Astrocyte of the cerebellum (primary cell): Measurements from ENCODE around the gene SHFL.

Source experiments
- DNase-seq: peaks from one replicate; pipeline ENCODE4 v3.0.0-alpha.2; 2011; ENCODE audit warnings: low read depth
- H3K4me3 ChIP-seq: 2 replicates; pipeline ENCODE4 v1.5.1; 2011; ENCODE audit warnings: mild to moderate bottlenecking, low read depth, low read length, moderate library complexity
- in situ Hi-C: cut with HindIII; loops from 2 replicates; pipeline ENCODE4 v1.10.0; 2017; ENCODE audit warnings: low sequenced_read_pairs
- TF ChIP-seq, protein P1 (sequence below): IDR thresholded peaks from 2 replicates; pipeline ENCODE4 v1.5.1; 2012; ENCODE audit warnings: low read length, low read depth, moderate library complexity, mild to moderate bottlenecking; ENCODE audit errors: missing control alignments

Gene SHFL

DNA sequence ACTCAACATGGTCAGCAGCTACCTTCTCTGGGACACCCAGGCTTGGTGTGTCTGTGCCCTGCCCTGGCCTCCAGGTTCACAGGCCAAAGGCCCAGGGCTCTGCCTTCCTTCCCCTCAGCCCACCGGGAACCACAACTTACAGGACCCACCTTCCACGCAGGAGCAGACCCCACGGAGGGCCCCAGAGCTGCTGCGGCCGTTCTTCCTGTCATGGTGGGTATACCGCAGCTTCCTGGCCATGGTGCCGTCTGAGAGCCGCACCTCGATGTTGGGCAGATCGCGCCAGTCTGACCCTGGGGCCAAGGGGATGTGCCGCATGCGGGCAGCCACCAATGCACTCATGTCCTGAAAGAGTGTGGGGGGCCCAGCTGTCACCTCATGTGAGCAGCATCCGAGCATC is 50.8 kb downstream of the SHFL start:
- TF ChIP-seq, protein P1, sequence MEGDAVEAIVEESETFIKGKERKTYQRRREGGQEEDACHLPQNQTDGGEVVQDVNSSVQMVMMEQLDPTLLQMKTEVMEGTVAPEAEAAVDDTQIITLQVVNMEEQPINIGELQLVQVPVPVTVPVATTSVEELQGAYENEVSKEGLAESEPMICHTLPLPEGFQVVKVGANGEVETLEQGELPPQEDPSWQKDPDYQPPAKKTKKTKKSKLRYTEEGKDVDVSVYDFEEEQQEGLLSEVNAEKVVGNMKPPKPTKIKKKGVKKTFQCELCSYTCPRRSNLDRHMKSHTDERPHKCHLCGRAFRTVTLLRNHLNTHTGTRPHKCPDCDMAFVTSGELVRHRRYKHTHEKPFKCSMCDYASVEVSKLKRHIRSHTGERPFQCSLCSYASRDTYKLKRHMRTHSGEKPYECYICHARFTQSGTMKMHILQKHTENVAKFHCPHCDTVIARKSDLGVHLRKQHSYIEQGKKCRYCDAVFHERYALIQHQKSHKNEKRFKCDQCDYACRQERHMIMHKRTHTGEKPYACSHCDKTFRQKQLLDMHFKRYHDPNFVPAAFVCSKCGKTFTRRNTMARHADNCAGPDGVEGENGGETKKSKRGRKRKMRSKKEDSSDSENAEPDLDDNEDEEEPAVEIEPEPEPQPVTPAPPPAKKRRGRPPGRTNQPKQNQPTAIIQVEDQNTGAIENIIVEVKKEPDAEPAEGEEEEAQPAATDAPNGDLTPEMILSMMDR: no peak
- in situ Hi-C loops: no loop called here
- DNase-seq: no peak
- no peak overlapping the region for H3K4me3 ChIP-seq

DNA sequence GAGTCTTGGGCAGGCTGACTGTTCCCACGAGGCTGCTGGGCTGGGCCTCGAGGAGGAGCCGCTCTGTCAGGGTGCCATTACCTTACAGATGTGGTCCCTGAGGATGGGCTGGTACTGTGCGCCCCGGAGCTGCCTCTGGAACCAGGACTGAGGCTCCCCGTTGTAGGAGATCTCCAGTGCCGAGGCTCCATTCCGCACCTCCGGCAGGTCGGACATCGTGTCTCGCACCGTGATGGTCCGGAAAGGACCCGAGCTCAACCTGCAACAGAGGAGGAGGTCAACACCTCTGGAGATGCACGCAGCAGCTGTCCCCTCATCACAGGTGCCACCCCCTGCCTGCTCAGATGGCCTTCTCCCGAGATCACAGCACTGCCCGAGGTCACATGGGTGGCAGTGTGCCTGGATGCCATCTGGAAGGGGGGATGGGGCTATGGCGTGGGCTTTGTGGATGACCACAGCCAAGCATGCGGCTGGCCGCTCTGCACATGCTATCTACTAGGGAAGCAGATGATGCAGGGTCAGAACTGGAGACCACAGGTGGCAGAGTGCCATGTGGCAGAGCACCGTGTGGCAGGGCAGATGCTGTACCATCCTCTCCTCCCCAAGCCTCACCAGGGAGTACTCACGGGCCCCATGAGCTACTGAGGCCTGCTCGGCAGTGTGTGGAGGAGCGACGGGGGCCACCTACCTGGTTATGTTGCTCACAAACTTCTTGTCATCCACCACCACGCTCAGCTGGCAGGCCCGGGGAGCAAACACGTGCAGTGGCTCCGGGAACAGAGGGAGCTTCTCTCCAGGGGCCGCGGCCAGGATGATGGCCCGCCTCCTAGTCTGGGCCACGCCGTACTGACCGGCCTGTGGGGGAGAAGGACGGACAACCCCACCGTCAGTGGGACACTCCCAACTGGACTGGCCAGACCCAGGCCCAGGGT is 51.9 kb downstream of the SHFL start:
- H3K4me3 ChIP-seq: no peak overlapping the region
- in situ Hi-C loops: no loop called here
- no peak for DNase-seq
- TF ChIP-seq, protein P1: no peak

DNA sequence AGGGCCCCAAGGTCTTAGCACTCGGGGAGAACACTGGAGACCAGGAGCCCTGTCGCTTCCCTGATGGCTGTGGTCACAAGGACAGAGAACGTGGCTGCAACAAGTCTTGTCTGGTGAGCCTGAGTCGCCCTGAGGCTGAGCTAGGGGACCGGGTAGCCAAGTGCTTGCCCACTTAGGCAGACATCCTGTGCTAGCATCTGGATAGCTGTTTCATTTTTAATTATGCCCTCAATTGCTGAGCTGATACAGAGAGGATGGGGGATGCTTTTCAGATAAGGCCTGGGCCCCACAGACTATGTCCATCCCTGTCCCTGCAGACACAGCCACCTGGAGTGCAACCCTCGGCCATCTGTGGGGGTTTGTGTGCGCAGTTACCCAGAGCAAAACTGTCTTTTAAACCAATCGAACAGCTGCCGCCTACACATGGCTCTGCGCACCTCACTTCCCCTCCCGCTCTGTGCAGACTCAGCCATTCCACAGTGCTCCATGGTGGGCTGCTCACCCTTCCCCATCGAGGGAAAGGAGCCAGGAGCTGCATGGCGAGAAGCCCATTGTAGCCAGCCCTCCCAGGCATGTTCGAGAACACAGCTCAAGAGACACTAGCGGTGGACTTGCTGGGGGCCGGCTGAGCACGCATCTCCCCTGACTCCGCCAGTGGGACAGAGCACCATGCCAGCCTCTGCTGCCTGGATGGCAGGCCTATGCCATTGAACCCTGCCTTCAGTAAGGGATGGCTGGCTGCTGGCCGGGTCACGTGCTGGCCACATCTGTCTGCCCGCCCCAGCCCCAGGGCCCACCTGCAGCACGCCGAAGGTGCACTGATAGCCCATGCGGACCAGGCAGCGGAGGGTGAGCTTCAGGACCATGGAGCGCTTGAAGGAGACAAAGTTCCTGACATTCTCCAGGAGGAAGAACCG is 53.0 kb downstream of the SHFL start:
- TF ChIP-seq, protein P1: no peak
- DNase-seq: no peak
- no peak overlapping the region for H3K4me3 ChIP-seq
- in situ Hi-C loops: no loop called here

DNA sequence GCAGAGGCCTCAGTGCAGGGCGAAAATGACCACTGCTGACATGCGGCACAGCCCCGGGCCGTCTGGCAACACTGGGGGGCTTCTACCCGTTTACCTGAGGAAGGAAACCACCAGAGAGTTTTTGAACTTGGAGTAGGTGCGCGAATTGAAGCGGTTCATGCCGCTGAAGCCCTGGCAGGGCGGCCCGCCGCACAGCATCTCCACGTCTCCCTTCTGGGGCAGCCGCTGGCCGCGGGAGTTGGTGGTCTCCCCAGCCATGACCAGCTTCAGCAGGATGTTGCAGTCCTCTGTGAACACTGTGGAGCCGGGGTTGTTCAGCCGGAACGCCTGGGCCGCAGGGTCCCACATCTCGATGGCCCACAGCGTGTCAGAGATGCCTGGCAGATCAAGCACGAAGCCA is 53.8 kb downstream of the SHFL start:
- in situ Hi-C loops: no loop called here
- DNase-seq: no peak

DNA sequence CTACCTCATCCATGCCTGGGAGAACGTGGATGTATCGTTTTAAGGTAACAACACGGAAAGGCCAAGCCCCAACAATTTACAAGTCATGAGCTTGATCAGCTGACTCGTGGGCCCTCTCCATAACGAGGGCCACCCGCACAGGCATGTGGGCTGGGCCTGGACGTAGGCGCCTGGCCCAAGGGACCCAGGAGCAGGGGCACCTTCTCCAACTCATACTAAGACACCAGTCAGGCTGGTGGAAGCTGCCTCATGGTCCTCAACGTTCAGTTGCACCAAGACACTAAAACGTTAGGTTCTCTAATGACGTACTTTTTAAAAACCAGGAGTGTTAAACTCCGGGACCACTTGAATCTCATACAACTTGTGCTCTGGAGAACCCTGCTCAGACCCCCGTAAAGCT is 55.4 kb downstream of the SHFL start:
- DNase-seq: no peak
- in situ Hi-C loops: no loop called here
- H3K4me3 ChIP-seq: no peak overlapping the region
- TF ChIP-seq, protein P1: no peak

More for the DNA sequence above, 53.8 kb downstream of the SHFL start:
- no peak overlapping the region for H3K4me3 ChIP-seq
- TF ChIP-seq, protein P1: no peak

DNA sequence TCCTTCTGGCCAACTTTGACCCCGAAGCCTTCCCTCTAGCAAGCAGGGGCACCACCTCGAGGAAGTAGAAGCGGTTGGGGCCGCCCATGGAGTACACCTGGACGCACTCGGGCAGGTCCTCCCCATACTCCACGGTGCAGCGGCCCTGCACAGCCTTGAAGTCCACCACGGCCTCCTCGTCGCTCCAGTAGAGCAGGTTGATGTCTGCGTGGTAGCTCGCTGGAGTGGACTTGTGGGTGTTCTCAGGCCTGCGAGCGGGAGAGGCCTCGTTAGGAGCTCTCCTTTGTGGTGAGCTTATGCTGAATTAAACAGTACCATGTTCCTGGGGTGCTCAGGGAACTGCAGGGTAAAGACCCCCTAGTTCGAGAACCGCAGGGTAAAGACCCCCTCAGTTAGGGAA is 55.9 kb downstream of the SHFL start:
- DNase-seq: no peak
- in situ Hi-C loops: no loop called here
- TF ChIP-seq, protein P1: no peak
- no peak overlapping the region for H3K4me3 ChIP-seq
